Esophagus muscularis mucosa (tissue), 4 donors: ENCODE measurements around the gene SCO2. TPM values are rescaled to one million over a fixed set of nuclear protein-coding genes. Genes with fewer than 3 reads are reported as not detected.

ENCODE experiments used
- DNase-seq: peaks from one replicate; pipeline ENCODE4 v3.0.0-alpha.2; 2017; ENCODE audit errors: extremely low spot score
- H3K27ac ChIP-seq, 4 donors: fragments of 200-600 bp; sonication (generic); replicated peaks in 1 of 4; 1 replicate in 3 of 4; 2 replicates in 1 of 4; pipeline ENCODE4 v1.5.1; 2016 to 2019; ENCODE audit warnings: mild to moderate bottlenecking in 1 of 4
- H3K27me3 ChIP-seq, 4 donors: fragments of 200-600 bp; sonication (generic); one replicate each; pipeline versions ENCODE4 v1.5.1 to v1.6.0; 2016 to 2019
- H3K36me3 ChIP-seq, 4 donors: fragments of 200-600 bp; sonication (generic); one replicate each; pipeline ENCODE4 v1.5.1; 2016 to 2019
- H3K4me1 ChIP-seq, 4 donors: fragments of 200-600 bp; sonication (generic); one replicate each; pipeline ENCODE4 v1.5.1; 2016 to 2019
- H3K4me3 ChIP-seq, 4 donors: fragments of 200-600 bp; sonication (generic); 1 replicate in 2 of 4; 2 replicates in 2 of 4; pipeline ENCODE4 v1.5.1; 2016 to 2019; ENCODE audit warnings: mild to moderate bottlenecking in 4 of 4, moderate library complexity in 1 of 4
- H3K9me3 ChIP-seq, 4 donors: fragments of 200-600 bp; sonication (generic); 1 replicate in 3 of 4; 2 replicates in 1 of 4; pipeline ENCODE4 v1.5.1; 2016 to 2019
- CTCF ChIP-seq, 3 experiments: fragments of 200-600 bp in 2 of 3; fragments of 450-650 bp in 1 of 3; sonication (generic) in 2 of 3; IDR thresholded peaks; one replicate each; pipeline ENCODE4 v1.5.1; 2017 to 2019; ENCODE audit warnings: antibody characterized with exemption in 3 of 3, mild to moderate bottlenecking in 2 of 3, moderate library complexity in 1 of 3
- EP300 ChIP-seq: sonication (generic); formaldehyde crosslinking; IDR thresholded peaks from one replicate; pipeline ENCODE4 v1.6.1; 2017; ENCODE audit warnings: antibody characterized with exemption
- POLR2A ChIP-seq: fragments of 450-650 bp; IDR thresholded peaks from one replicate; pipeline ENCODE4 v1.6.1; 2017; ENCODE audit warnings: antibody characterized with exemption, moderate library complexity, mild to moderate bottlenecking, low read depth
- POLR2AphosphoS5 ChIP-seq, 2 donors: sonication (generic); formaldehyde crosslinking; IDR thresholded peaks; one replicate each; pipeline ENCODE4 v1.6.1; 2017; ENCODE audit warnings: antibody characterized with exemption in 2 of 2
- WGBS: methylation state at CpG from one replicate; pipeline ENCODE4 v1.1.5; 2018; 5-methylcytosine and 5-hydroxymethylcytosine counted together
- intact Hi-C: fragments of 100-400 bp; cut with DNase I; formaldehyde crosslinking; loops from one replicate; pipeline ENCODE4 v1.15.1; 2023
- total RNA-seq, 4 donors: library from RNA; depleted of rRNA; stranded (reverse); fragments of >200 nt; gene quantifications; one replicate each; pipeline versions ENCODE4 v1.1.0 to v1.2.1, GENCODE V29; 2016

SCO2 gene
- total RNA-seq, 4 donors from 2014 or later, result 3.1 to 5.1 TPM; not detected in 2

GRCh38 chr22:50504369-50505211, 20.8 kb downstream of the SCO2 start:
- intact Hi-C loops, result loop anchor here (5.0 kb wide), 2 partner anchors 32 to 63 kb away; no protein-coding TSS in a partner anchor
- H3K9me3 ChIP-seq, result no peaks in the 10 kb centered on the region

GRCh38 chr22:50503475-50504145, 21.8 kb downstream of the SCO2 start:
- Histone ChIP-seq H3K36me3 (peaks cover 31 to 43% (median 40%) of the 10 kb centered on the region in 4 donors), H3K4me3 (no peak overlapping the region), H3K9me3 (no peaks in the 10 kb centered on the region), H3K27ac (no peak overlapping the region), H3K4me1 (peaks cover 16 to 31% (median 23%) of the 10 kb centered on the region in 4 donors), H3K27me3 (no peaks in the 10 kb centered on the region)
- 97% methylated on average over 6 of the region's 26 CpGs for WGBS
- no peak for DNase-seq
- TF ChIP-seq POLR2A (no peak), POLR2AphosphoS5 (IDR thresholded peaks at IDR 0.05) (no peak), EP300 (no peak), CTCF (IDR thresholded peaks at IDR 0.05) (no peak)
- intact Hi-C loops, result no loop called here

More at GRCh38 chr22:50504369-50505211, 20.8 kb downstream of the SCO2 start:
- H3K4me1 ChIP-seq, result peaks cover 26 to 41% (median 32%) of the 10 kb centered on the region in 4 donors
- H3K36me3 ChIP-seq, result peaks cover 31 to 43% (median 40%) of the 10 kb centered on the region in 4 donors
- TF ChIP-seq EP300, result no peak
- TF ChIP-seq POLR2A, result no peak
- TF ChIP-seq POLR2AphosphoS5 (IDR thresholded peaks at IDR 0.05), result no peak
- TF ChIP-seq CTCF (IDR thresholded peaks at IDR 0.05), result no peak
- H3K4me3 ChIP-seq, result no peak overlapping the region
- no peak for DNase-seq
- 96% methylated on average over 29 of the region's 44 CpGs for WGBS
- no peak overlapping the region for H3K27ac ChIP-seq
- H3K27me3 ChIP-seq, result no peaks in the 10 kb centered on the region

GRCh38 chr22:50502628-50503474, 22.5 kb downstream of the SCO2 start:
- Histone ChIP-seq H3K9me3 (no peaks in the 10 kb centered on the region), H3K4me3 (no peak overlapping the region), H3K27me3 (no peaks in the 10 kb centered on the region), H3K27ac (no peak overlapping the region), H3K36me3 (peaks cover 31 to 43% (median 40%) of the 10 kb centered on the region in 4 donors), H3K4me1 (peaks cover 13 to 29% (median 21%) of the 10 kb centered on the region in 4 donors)
- DNase-seq, result no peak
- 75% methylated on average over 18 of the region's 24 CpGs for WGBS
- no peak for TF ChIP-seq CTCF (IDR thresholded peaks at IDR 0.05)
- no peak for TF ChIP-seq POLR2A
- no peak for TF ChIP-seq POLR2AphosphoS5 (IDR thresholded peaks at IDR 0.05)
- no peak for TF ChIP-seq EP300
- intact Hi-C loops, result no loop called here

GRCh38 chr22:50502096-50502495, 23.3 kb downstream of the SCO2 start:
- Histone ChIP-seq H3K4me1 (peaks cover 12 to 27% (median 20%) of the 10 kb centered on the region in 4 donors), H3K4me3 (no peak overlapping the region), H3K36me3 (peaks cover 31 to 43% (median 40%) of the 10 kb centered on the region in 4 donors), H3K27me3 (no peaks in the 10 kb centered on the region), H3K9me3 (no peaks in the 10 kb centered on the region), H3K27ac (no peak overlapping the region)
- no peak for DNase-seq
- TF ChIP-seq POLR2A (no peak), CTCF (IDR thresholded peaks at IDR 0.05) (no peak), EP300 (no peak), POLR2AphosphoS5 (IDR thresholded peaks at IDR 0.05) (no peak)
- intact Hi-C loops, result no loop called here
- 81% methylated on average over 6 of the region's 6 CpGs for WGBS
